ENCODE results near the gene POLG2. TPM values are rescaled to one million over a fixed set of nuclear protein-coding genes. Genes with fewer than 3 reads are reported as not detected.
"Not testable (repeated sequence)": the region's sequence is repeated elsewhere in the genome, so short reads cannot be mapped to it uniquely, and the experiment has no call there.

The POLG2 gene
- total RNA-seq, 1 donor from 2014 or later: 29.3 TPM

DNA sequence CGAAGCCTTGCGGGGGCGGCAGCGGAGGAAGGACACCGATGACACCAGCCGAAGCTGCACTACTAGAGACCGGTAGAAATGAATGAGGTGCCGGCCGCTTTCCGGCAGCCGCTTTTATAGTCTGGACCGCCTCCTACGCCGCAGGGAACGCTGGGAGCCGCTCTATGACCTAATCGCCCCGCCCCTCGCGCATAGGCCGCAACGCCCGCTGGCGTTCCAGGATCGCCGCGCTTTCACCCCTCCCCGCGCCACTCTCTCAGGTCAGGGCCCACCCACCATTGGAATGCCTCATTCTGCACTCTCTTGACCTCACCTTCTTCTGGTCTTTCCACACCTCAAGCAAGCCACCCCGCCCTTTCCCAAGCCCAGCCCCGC, 9.3 kb upstream of the POLG2 start, which contains the start of gene DDX5:
Gene DDX5 (minus strand): TSS at position 89 of the 375 bp plus-strand sequence. CDS start 170 bp downstream, outside the sequence.
- intact Hi-C loops (cut with micrococcal nuclease): loop anchor here (1.0 to 5.0 kb wide), 16 partner anchors 67 to 954 kb away; partner anchors contain the start of genes CCDC47, DCAF7, ERN1 and GNA13

DNA sequence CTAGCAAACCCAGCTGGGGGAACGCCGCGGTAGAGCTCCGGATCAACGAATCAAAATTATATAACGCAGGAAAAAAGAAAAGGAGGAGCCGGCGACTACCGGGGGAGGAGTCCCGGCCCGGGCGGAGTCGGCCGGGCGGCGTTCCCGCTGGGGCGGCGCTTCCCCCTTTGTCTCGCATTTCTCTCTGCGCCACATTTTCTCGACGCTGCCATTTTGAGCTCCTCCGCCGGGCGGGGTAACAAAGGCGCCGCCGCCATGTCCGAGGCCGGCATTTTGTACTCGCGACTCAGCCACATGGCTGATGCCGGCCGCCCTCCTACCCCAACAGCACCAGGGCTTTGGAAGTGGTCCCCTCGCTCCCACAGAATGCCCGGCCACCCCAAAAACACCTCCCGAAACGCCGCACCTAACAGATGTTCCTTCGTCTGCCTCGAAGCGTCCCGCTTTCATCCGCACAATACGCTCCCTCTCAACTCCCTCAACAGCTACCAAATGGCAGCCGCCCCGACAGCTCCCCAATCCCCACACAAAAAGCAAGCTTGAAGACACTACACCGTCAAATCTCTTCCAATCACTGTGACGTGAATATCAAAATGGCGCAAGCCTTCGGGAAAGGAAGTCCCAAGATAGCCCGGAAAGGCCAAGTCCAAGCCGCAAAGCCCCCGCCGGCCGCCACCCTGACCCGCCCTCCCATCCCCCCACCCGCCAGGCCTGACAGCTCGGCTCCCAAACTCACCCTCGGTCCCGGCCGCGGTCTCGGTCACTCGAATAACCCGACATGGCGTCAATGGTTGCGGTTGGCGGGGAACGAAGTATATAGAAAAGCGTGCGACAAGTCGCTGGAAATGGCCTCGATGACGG, 8.7 kb upstream of the POLG2 start:
- intact Hi-C loops (cut with micrococcal nuclease): loop anchor here (1.0 to 5.0 kb wide), 18 partner anchors 8 to 953 kb away; partner anchors contain the start of genes CCDC47, DCAF7, ERN1 and FTSJ3

DNA sequence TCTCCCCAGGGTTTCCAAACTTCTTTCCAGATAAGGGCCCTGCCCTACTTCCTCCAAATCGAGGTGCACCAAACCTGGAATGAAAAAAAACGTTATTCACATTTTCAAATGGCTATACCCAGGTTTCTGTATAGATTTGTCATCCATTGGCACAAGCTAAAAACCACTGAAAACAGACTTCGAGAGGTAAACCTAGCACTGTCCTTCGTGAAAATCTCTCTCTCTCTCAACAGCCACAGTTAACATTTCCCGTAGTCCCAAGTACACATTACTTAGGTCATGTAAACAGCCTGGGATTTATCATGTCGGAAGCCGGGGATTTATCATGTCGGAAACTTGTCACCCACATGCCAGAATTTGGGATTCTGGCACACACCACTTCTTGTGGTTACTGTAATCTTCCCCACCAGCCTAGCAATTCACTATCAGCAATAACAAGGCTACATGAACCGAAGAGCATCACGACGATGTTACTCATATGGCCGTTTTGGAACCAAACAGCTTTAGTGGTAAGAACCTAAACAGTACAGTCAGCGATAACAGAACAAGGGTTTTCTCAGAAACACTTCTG, 8.0 kb upstream of the POLG2 start:
- intact Hi-C loops (cut with micrococcal nuclease): loop anchor here (1.0 to 5.0 kb wide), 5 partner anchors 8 to 953 kb away; partner anchors contain the start of genes DCAF7, FTSJ3, GNA13 and MAP3K3

DNA sequence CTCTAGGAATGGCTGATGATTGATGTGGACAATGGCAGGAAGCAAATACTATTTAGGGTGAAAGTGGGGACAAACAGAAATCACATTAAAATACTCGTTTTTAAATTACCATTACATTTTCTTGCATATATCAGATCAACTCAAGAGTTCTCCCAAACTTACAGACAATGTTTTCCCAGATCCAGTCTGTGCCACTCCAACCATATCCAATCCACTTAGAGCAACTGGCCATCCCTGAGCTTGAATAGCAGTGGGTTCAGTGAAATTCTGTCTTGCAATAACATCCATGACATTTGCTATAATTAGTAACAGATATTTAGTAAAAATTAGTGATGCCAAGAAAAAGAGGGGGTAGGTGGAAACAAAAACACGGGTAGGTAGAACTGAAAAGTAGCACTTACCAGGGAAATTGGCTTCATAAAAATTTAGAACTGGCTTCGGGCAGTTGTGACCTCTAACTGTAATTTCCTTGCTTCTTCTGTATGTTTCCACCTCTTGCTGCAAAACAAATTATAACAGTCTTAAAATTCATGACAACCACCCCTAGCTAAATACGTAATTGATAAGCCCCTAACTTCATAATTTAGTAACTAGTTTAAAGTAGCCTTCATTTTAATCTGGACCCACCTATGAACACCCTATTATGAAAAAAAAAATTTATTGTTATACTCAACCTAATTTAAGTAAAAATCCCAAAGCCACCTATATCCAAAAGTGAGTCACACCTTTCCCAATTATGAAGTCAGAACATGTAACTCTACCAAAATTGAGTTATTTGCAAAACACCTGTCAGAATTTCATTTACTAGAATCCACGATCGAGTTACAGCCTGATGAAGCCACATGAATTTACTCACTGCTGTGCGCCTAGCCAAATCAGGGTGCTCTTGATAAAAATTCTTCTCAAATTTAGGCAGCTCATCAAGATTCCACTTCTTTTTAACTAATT, 7.2 kb upstream of the POLG2 start:
- intact Hi-C loops (cut with micrococcal nuclease): loop anchor here (2.0 kb wide), 1 partner anchor 677 kb away; the partner anchor contains the start of genes FTSJ3 and PSMC5

DNA sequence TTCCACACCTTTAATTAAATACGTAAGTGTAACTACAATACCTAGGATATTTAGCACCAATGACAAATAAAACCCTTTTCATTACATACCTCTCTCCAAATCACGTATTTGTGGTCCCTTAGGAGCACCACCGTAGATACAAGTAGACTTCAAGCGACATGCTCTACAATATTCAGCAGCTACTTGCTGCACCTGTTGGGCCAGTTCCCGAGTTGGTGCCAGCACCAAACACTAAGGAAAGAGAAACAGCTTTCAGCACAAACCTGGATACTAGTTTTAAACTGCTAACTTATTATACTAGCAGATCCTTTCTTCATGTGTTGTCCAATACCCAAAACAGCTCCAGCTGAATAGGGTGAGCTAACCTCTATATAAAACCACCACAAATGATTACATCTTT, 6.5 kb upstream of the POLG2 start:
- intact Hi-C loops (cut with micrococcal nuclease): no loop called here

DNA sequence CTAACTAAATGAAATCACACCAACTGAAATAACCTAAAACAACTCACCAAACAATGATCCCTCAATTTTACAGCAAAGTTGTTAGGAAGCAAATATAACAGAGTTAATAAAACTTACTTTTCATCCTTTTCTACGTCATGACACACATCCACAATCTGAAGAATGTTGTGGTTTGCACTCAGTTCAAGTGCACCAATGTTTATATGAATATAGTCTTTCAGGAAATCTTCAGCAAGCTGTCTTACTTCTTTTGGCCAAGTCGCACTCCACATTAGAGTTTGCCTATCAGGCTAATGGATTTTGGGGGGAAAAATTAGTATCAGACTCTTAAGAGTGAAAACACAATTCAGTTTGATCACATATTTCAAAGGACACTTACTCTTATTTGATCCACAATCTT, 6.0 kb upstream of the POLG2 start:
- intact Hi-C loops (cut with micrococcal nuclease): no loop called here

DNA sequence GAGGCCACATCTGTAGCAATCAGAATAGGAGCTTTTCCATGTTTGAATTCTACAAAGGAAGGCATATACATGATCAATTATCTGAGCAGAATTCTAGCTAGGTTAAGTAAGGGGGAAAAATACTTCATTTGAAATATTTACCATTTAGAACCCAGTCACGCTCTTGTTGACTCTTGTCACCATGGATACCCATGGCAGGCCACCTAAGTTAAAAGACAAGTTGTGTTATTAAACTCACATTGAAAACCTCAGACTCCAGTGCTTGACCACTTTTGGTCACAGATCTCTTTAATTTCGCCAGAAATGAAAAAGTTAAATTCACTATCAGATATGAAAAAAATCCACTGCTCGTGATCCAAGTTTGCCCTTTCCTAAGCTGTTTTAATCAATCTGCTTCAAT, 5.2 kb upstream of the POLG2 start:
- intact Hi-C loops (cut with micrococcal nuclease): no loop called here

DNA sequence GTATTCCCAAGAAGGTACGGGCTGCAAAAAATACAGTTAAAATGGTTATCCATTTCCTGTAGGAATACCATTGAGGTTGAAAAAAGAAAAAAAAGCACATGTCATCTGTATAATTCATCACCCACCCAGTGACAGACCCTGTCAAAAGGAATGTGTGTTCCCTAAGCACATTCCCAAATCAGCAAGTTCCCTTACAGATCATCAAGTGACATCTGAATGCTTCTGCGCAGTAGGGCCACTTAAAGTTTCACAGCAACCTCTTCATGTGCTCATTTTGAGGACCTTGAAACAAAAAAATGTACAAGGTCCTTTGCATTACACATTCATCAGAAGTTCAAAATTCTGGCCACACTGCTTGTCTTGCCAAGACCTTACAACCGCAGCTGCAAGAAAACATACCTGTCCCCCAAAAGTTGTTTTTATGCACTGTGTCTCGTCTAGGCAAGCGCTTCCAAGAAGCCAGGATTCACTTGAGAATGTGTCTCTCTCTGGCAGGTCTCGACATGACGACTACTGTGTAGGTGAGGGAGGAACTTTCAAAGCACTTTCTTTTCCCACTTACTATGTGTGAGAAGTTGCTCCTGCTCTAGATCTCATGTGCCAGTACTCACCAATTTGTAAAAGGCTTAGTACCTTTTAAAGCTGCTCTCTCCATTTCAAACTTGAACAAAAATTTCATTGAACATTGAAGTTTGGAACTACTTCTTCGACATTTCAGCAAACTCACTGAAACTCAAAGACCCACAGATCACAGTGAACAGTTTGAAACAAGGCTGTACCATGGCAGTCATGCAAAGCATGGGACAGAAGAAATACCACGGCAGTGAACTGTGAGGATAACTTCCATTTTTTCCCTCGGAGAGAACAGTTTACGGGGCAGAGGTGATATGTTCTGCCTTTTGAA, 4.3 kb upstream of the POLG2 start:
- intact Hi-C loops (cut with micrococcal nuclease): no loop called here

DNA sequence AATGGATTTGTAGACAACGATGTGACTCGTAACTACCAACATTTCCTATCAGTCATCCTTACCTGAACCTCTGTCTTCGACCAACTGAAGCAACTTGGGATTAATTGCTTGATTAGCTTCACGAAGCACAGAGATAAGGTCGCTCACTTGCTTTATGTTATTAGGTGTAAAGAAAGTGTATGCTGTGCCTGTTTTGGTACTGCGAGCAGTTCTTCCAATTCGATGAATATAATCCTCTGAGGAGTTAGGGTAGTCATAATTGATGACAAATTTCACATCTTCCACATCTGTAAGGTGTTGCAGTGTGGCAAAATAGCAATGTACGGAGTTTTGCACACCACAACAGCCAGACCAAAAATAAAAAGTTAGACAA, 3.6 kb upstream of the POLG2 start:
- intact Hi-C loops (cut with micrococcal nuclease): no loop called here

DNA sequence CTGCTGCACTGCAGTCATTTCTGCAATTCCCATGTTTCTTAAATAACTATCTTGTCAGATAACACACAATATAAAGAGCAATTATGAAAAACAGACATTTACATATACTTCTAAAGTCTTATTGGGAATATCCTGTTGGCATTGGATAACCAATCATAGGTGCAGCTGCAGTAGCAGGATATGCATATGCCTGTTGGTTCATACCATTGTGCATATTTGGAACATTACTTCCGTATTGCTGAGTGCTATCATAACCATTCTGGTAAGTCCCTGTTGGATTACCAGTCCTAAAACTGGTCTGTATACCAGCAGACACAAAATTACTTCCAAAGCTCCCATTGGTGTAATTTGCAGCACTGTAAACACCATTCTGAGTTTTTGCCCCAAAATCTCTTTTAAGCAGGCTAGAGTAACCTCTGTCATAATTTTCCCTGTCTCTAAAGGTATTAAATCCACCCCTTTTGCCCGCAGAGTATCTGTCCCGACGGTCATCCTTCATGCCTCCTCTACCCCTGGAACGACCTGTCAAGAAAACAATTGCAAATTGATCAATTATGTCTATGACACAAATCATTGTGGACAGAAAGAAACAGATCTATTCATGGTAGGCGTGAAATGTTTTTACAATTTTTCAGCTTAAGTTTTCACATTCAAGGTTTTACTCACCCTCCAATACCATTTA, 3.1 kb upstream of the POLG2 start:
- intact Hi-C loops (cut with micrococcal nuclease): no loop called here

DNA sequence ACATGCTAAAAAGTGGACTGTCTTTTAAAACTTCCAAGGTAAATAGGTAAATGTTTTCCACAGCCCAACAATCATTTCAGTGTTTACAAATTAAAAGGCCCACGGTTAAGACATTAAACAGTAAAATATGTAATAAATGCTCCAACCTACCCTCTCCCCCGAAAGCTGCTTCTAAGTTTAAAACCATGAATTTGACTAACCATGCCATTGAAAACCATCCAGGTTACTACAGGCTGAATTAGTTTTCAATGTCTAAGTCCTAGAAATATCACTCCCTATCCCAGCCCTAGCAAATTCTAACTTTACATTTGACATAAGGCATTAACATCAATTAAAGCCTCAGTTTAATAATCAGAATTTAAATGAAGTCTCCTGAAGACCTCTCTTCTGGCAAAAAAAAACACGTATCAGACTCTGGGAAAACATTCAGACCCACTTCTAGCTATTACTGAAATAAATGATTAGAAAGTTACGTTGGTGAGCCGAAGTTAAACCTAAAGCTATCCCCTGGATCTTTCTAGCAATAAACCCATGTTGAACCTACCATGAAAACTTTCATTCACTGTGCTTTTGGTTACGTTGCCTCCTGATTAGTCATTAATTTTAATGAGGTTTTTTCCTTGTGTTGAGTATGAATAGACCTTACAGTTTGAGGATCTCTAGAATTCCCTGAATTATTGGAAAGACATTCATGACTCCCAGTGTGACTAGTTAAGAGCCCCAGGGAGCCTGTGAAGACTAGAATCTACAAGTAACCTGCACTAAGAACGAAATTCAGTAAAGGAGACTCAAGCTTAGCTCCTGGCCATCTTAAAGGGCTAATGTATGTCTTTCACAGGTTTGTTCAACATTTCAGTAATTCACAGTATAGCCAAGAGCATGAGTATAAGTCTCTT, 1.7 kb upstream of the POLG2 start:
- intact Hi-C loops (cut with micrococcal nuclease): no loop called here

DNA sequence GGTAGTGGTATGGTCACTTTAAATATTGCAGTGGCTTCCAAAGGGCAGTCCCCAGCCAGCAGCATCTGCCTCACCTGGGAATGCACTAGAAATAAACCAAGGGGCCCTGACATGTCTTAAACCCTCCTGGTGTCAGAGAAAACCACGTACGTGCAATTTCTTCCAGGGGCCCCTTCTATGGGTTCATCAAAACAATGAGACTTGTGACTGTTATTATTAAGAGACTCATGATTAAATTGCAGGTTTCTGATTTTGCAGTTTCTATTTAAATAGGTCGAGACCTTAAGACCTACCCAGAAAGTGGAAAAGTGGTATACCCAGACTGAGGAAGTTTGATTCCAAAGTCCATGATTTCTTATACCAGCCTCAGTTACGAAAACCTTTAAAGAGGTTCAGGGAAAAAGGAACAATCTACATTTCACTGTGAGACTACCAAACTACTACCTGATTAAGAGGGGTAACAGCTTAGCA, 746 bp upstream of the POLG2 start:
- intact Hi-C loops (cut with micrococcal nuclease): loop anchor here (1.0 kb wide), 2 partner anchors 8 to 234 kb away; partner anchors contain the start of gene TEX2

DNA sequence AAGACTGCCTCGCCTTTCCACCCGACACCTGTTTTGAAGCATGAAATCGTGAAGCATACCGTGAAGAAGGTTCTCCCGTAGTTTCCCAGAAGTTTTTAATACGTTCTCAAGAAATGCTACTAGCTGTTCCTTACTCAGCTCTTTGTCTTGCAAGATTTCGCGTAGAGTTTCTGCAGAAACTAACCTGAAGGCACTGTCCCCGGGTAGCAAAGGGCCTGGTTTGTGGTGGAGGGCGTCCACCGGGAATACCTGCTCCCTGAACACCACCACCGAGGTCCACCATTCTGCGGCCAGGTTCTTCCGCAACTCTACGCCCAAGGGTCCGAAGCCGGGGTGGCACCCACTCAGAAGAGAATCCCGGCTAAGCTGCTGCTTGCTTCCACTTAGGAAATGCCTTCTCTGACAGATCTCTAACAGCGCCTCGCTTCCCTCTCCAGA, 487 bp downstream of the POLG2 start:
- intact Hi-C loops (cut with micrococcal nuclease): no loop called here

DNA sequence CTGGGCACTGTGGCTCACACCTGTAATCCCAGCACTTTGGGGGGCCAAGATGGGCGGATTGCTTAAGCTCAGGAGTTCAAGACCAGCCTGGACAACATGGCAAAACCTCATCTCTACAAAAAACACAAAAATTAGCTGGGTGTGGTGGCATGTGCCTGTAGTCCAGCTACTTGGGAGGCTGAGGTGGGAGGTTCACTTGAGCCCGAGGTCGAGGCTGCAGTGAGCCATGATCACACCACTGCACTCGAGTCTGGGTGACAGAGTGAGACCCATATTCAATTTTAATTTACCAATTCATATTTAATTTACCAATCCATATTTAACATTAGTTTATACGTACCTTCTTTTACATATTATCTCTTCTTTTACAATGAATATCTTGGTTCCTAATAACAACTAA, 1.6 kb downstream of the POLG2 start:
- intact Hi-C loops (cut with micrococcal nuclease): not testable (repeated sequence)

DNA sequence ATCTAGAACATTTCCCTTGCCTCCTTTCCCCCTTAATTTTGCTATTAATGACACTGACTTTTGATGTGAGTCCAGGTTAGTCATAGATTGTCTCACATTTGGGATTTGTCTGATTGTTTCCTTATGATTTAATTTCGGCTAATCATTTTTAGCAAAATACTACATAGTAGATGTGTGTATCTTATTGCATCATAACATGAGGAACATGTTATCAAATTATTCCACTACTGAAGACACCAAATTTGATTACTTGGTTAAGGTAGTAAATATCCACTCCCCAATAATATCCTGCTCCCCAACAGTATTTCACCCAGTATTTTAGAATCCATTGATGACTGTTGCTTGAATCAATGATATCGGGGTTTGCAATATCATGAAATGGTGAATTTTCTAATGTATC, 2.7 kb downstream of the POLG2 start:
- intact Hi-C loops (cut with micrococcal nuclease): no loop called here

DNA sequence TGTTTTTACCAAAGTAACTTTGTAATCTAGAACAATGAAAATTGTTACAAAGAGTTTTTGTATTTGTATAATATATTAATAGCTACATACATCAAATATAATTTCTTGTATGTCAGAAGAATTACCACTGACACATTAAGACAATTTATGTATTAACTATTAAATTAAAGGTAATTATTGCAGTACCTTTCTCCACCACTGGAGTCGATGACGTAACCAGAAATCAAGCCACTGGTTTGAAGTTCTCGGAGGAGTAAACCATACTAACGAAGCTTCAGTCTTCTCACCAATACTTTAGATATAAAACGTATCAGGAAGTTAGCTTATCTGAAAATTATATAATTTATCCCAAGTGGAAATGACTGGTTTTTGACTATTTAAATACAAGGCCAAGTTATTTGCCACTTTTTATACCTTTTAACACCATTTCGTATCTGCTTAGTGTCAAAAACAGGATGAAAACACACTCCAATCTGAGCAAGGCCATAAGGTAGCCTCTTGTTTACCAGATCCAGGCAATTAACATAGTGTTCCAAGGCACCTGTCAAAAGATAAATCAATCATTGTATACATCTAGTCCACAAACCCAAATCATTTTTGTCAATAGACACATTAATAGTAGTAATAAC, 4.3 kb downstream of the POLG2 start:
- intact Hi-C loops (cut with micrococcal nuclease): no loop called here

DNA sequence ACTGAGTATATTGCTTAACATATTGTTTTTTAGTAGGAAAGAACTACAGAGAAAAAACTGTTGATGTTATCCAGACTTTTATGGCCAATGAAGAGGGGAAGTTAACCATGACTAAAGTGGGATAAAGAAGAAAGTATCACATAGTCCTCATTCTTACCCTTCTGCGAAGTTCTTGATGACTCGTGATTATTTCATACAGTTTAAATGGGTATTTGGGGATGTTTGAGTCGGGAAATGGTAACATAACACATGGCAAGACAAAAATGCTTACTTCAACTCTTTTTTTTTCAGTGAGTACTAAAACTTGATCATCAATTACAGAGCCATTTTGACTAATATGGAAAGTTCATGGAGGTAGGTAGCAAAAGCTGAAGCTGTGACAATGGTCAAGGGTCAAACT, 4.9 kb downstream of the POLG2 start:
- intact Hi-C loops (cut with micrococcal nuclease): loop anchor here (1.0 kb wide), 4 partner anchors 72 to 185 kb away; no protein-coding TSS in a partner anchor
